Stimulated activated CD4-positive, alpha-beta T cell treated with anti-CD3 and anti-CD28 coated beads, Interleukin-1b, Interleukin-23, amount 100 ng/mL, for 1 hour (primary cell): Measurements from ENCODE around the gene KRTAP13-3.

Source experiments
- DNase-seq, 2 donors: peaks; one replicate each; pipeline ENCODE4 v3.0.0-alpha.2; 2020; ENCODE audit warnings: low read depth in 2 of 2

Gene KRTAP13-3, protein sequence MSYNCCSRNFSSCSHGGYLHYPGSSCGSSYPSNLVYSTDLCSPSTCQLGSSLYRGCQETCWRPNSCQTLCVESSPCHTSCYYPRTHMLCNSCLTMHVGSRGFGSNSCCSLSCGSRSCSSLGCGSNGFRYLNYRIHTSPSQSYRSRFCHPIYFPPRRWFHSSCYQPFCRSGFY

DNA sequence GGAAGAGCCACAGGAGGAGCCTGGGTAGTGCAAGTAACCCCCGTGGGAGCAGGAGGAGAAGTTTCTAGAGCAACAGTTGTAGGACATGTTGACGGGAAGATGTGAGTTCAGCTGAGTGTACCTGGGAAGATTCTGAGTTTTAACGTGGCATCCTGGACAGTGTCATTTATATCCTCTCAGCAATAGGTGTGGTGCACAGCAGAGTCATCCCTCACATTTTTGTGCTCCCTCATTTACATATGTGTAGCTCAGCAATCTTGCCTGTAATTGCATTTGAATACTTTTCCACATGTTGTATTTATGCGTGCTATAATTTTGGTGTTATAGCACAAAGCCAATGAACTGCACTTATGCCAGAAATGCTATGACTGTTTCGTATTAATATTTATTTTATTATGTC lies at the start of gene KRTAP13-3:
TSS of gene KRTAP13-3 (minus strand) at position 101 of the 400 bp plus-strand sequence. CDS start at position 87, 14 bp downstream.
- no peak for DNase-seq

GRCh38 chr21:30468900-30469714 lies 43.4 kb upstream of the KRTAP13-3 start:
- no peak for DNase-seq

- no peak for DNase-seq
These were observed 38.0 kb upstream of the KRTAP13-3 start for GRCh38 chr21:30463713-30464112.

DNA sequence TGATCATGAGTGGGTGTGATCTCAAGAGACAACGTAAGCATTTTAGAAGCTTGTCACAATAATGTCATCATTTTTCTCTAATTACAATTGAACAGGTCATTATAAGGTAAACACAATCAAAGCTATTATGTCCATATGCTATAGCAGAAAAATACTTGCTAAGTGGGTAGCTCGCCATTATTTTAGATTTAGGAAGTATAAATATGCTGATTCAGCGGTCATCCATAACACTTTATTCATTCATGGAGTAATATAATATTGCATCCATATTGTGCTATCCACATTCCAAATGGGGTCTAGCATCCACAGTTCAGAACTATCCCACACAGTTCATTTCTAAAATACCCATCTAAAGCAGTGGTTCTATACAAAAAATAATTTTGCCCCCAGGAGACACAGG lies 22.8 kb upstream of the KRTAP13-3 start:
- no peak for DNase-seq

GRCh38 chr21:30447056-30447455 lies 21.3 kb upstream of the KRTAP13-3 start:
- no peak for DNase-seq

DNA sequence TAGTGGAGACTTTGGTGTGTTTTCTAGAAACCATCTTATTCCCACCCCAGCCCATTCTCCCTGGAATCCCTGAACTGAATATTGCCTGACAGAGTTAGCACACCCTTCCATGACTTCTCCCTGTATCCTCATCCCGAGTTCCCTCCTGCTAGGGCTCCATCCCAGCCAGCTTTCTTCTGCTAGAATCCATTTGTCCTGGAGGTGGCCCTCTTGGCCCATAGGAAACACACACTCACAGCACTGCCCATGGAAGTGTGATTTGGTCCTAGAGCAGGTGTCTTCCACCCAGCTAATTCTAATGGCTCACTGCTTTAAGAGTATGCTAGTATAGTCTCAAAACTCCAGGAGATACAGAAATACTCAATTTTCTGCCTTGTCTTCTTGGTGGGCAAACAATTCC lies 18.5 kb upstream of the KRTAP13-3 start:
- DNase-seq: no peak

DNA sequence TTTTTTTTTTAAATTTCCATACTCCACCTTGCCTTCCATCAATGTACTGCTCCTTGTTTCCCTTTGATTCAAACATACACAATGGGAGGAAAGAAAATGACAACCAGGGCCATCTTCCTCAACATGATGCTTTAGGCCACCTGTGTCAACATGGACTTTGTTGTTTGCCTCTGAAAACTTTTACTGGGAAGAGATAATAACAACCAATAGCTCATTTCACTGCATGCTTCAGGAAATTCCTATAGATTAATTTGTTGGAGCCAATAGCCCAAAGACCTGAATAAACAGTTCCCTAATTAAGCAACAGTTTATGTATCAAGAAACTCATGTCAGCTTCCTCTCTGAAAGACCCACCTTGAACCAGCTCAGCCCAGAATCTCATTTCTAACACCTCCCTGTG lies 17.5 kb upstream of the KRTAP13-3 start:
- DNase-seq: no peak

GRCh38 chr21:30439975-30440374 lies 14.2 kb upstream of the KRTAP13-3 start, which contains the start of gene KRTAP15-1:
KRTAP15-1 (plus strand) TSS chr21:30440275; CDS start chr21:30440328, 53 bp downstream.
- DNase-seq: no peak

- DNase-seq: no peak
These were observed 11.4 kb upstream of the KRTAP13-3 start for GRCh38 chr21:30437010-30437565.

- no peak for DNase-seq
These were observed 8.4 kb upstream of the KRTAP13-3 start for GRCh38 chr21:30434033-30434631.

GRCh38 chr21:30430170-30430655 lies 4.5 kb upstream of the KRTAP13-3 start, which contains the start of gene KRTAP13-4:
KRTAP13-4 (plus strand) TSS chr21:30430220; CDS start chr21:30430276, 56 bp downstream.
- DNase-seq: no peak

DNA sequence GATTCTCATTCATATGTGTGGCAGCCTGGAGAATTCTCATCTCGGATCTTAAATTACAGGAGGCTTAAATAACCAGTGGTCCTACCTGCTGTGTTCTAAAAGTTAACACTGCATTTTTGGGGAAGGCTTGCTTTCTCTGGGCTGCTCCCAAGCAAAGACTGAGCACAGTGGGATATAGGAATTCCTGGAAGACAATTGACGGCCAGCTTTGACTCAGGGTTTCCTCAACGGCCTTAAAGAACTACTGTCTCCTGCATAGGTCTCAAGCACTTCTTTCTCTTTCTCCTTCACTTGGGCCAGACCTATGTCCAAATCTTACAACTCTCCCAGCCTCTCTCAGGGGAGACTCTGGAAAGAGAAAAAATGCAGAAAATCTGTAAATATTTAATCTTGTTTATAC lies 1.0 kb upstream of the KRTAP13-3 start:
- DNase-seq: no peak

DNA sequence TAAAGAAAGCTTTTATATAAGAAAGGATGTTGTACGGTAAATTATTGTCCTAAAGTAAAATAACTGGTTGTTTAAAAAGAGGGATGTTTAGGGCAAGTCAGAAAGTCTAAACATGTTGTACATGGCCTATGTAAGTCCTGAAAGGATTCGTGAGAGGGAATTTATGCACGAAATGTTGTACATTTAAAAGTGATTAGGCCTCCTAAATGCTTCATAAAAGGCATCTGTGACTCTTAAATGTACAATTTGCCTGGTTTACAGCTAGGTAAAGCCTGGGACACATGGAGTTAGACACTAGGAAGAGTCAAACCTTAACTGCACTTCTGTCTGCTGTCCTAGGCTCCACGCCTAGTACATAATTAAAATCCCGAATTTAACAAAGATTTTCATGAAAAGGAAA lies 9.7 kb downstream of the KRTAP13-3 start:
- no peak for DNase-seq

- no peak for DNase-seq
These were observed 16.8 kb downstream of the KRTAP13-3 start for GRCh38 chr21:30408782-30409494.

- DNase-seq: no peak
These were observed 30.0 kb downstream of the KRTAP13-3 start, which contains the start of gene KRTAP13-1 for GRCh38 chr21:30395731-30396130. KRTAP13-1 (plus strand) TSS chr21:30396031; CDS start chr21:30396087, 56 bp downstream.

- no peak for DNase-seq
These were observed 34.2 kb downstream of the KRTAP13-3 start for GRCh38 chr21:30391492-30392025.

GRCh38 chr21:30382201-30382600 lies 43.5 kb downstream of the KRTAP13-3 start:
- no peak for DNase-seq
